Retinal pigment epithelial cell (primary cell): ENCODE measurements around the gene ZCCHC24.
A peak's percentile ranks its signal among the peaks of the same experiment; 100 is the strongest.

ENCODE experiments used
- DNase-seq: peaks from one replicate; pipeline ENCODE4 v3.0.0-alpha.2; 2010; ENCODE audit warnings: low read depth
- H3K4me3 ChIP-seq: 2 replicates; pipeline ENCODE4 v1.5.1; 2011; ENCODE audit warnings: mild to moderate bottlenecking, low read length, control low read depth, moderate library complexity
- TF ChIP-seq, protein P1 (sequence below): conservative IDR thresholded peaks from 2 replicates; pipeline ENCODE4 v1.5.1; 2011; ENCODE audit warnings: low read depth, low read length, control low read depth, inconsistent platforms

The ZCCHC24 gene

DNA sequence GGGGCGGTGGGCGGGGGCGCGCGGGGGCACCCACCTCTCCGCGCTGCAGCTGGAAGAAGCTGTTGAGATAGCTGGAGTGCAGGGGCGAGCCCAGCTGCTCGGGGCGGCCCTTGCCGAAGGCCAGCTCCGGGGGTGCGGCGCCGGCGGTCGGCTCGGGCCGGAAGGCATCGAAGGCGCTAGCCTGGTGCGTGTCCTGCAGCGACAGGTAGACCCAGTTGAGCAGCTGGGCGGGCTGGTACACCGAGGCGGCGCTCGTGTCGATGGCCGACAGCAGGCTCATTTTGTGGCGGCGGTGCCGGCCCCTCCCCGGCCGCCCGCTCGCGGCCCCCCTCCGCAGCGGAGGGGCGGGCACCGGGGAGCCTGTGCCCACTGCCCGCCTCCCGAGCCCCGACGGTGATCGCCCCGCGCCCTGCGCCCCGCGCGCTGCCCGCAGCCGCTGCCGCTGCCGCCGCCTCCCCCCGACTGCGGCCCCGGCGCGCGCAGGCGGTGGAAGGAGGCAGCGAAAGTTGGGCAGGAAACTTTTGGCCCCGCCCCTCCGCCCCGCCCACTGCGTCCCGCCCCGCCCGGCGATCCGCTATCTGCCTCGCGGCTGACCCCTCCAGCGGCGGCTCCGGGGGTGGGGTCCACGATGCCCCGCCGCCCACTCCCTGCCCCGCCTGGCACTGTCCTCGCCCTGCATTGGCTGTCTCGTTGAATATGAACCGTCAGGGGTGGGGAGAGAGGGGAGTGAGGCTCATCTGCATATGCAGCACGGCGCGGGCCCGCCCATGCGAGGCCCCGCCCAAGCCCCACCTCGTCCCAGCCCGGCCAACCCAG lies at the start of gene ZCCHC24:
Gene ZCCHC24 (minus strand): TSS at position 464 of the 816 bp plus-strand sequence. CDS start 184 bp downstream, at position 280.
- peak; percentile 95 for DNase-seq
- H3K4me3 ChIP-seq = peak within 1 kb of the TSS; percentile 61
- TF ChIP-seq, protein P1, sequence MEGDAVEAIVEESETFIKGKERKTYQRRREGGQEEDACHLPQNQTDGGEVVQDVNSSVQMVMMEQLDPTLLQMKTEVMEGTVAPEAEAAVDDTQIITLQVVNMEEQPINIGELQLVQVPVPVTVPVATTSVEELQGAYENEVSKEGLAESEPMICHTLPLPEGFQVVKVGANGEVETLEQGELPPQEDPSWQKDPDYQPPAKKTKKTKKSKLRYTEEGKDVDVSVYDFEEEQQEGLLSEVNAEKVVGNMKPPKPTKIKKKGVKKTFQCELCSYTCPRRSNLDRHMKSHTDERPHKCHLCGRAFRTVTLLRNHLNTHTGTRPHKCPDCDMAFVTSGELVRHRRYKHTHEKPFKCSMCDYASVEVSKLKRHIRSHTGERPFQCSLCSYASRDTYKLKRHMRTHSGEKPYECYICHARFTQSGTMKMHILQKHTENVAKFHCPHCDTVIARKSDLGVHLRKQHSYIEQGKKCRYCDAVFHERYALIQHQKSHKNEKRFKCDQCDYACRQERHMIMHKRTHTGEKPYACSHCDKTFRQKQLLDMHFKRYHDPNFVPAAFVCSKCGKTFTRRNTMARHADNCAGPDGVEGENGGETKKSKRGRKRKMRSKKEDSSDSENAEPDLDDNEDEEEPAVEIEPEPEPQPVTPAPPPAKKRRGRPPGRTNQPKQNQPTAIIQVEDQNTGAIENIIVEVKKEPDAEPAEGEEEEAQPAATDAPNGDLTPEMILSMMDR = no peak

DNA sequence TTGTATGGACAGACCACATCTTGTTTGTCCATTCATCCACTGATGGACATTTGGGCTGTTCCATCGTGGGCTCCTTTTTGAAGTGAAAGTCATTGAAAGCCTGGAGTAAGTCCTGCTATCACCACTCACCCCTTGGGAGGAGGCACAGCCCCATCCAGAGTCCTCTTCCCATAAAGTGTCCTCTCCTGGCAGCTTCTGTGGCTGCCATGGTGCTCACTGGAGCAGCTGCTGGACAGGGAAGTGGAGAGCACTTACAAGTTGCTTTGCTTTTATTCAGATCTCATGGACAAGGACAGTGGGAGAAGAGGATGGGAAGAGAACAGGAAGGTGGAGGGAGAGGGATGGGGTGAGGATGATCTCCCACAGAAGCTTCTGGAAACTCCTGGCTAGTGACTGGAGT lies 48.4 kb upstream of the ZCCHC24 start:
- TF ChIP-seq, protein P1 = no peak

GRCh38 chr10:79492839-79493238 lies 47.4 kb upstream of the ZCCHC24 start:
- DNase-seq = no peak
- H3K4me3 ChIP-seq = no peak overlapping the region
- TF ChIP-seq, protein P1 = no peak

More for the DNA sequence above, 48.4 kb upstream of the ZCCHC24 start:
- no peak for DNase-seq
- H3K4me3 ChIP-seq = no peak overlapping the region

DNA sequence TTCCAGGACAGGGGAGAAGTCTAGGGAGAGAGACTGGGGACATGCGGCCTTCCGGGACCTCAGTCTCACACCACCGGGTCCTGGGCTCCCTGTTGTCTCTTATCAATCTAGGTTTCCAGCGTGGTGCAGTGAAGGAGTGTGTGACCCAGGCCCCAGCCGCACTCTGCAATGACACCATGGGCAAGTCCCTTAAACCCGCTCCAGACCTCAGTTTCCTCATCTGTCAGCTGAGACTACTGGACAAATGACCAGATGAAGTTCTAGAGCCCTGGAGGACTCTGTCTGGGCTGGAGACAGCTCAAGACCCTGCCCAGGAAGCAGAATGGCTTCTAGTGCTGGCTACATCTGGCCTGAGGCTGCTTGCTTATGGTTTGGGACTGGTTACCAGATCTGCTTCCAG lies 46.8 kb upstream of the ZCCHC24 start:
- no peak for DNase-seq
- H3K4me3 ChIP-seq = no peak overlapping the region
- TF ChIP-seq, protein P1 = no peak

GRCh38 chr10:79491143-79491835 lies 45.9 kb upstream of the ZCCHC24 start:
- TF ChIP-seq, protein P1 = no peak
- H3K4me3 ChIP-seq = no peak overlapping the region
- DNase-seq = no peak

- no peak overlapping the region for H3K4me3 ChIP-seq
- no peak for DNase-seq
- TF ChIP-seq, protein P1 = no peak
Observed at GRCh38 chr10:79490400-79491142, 45.1 kb upstream of the ZCCHC24 start.
